GM23248 (cell line): ENCODE measurements around the gene FAM162B.

Experiments used
- EZH2 ChIP-seq: fragments of 200-600 bp; sonication (generic); IDR thresholded peaks from 2 replicates; pipeline ENCODE4 v1.6.1; 2018; ENCODE audit warnings: antibody characterized with exemption, mild to moderate bottlenecking; ENCODE audit not compliant: insufficient read depth, poor library complexity, severe bottlenecking
- EZH2phosphoT487 ChIP-seq: fragments of 200-600 bp; sonication (generic); IDR thresholded peaks from 2 replicates; pipeline ENCODE4 v1.6.1; 2018; ENCODE audit warnings: antibody characterized with exemption, moderate library complexity, mild to moderate bottlenecking, low read depth; ENCODE audit not compliant: insufficient read depth

DNA sequence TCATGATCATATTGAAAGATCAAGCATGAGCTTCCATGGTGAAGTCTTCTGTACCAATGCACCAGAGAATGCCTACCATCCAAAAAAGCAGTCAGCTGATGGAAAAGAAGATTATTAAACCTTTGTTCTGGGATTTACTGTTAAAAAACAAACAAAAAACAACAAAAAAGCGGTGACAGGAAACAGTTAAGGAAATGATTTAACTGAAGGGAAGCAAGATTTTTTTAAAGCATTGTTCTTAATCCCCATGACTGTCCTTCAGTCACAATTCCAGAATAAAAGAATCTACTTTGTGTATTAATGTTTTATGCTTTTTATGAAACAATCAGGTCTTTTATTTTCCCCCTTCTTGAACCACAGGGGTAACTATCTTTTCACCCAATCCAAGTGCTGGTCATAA lies 23.9 kb downstream of the FAM162B start:
- TF ChIP-seq EZH2 (no peak), EZH2phosphoT487 (no peak)
